HepG2 (cell line): ENCODE data around the gene FAM118A. TPM values are rescaled to one million over a fixed set of nuclear protein-coding genes. Genes with fewer than 3 reads are reported as not detected.
"Not testable (repeated sequence)": the region's sequence is repeated elsewhere in the genome, so short reads cannot be mapped to it uniquely, and the experiment has no call there.

ENCODE experiments used
- ATAC-seq: fragments of 200-7000 bp; cut with Tn5 transposase; 3 replicates; pipeline ENCODE4 v1.9.1; 2020; ENCODE audit warnings: mild to moderate bottlenecking, moderate library complexity
- BruUV-seq: library from RNA; stranded (reverse); fragments of 400-500 nt; replicated peaks from 2 replicates; lab custom pipeline; 2021; lab: Mats Ljungman, UMichigan
- CTCF ChIA-PET: fragments of 300-600 bp; formaldehyde crosslinking; extraction: SDS; loops from one replicate; lab custom pipeline; 2021; ENCODE audit warnings: low total read pairs, inconsistent platforms, low intra/inter-chr PET ratio; lab: Yijun Ruan, JAX
- POLR2A ChIA-PET: fragments of 350-600 bp; sonication (Branson Sonifier 250); formaldehyde crosslinking; loops from one replicate; lab custom pipeline; 2020; ENCODE audit warnings: antibody characterized with exemption, inconsistent platforms; lab: Yijun Ruan, JAX
- DNase-seq: peaks from one replicate; pipeline ENCODE4 v3.0.0-alpha.2; 2015; ENCODE audit warnings: low spot score
- FAIRE-seq: peaks from 3 replicates; lab custom pipeline; 2011; peaks lifted over from hg19 to GRCh38; lab: Jason Lieb, UNC
- H2AFZ ChIP-seq: one replicate; pipeline ENCODE4 v1.6.1; 2011; ENCODE audit warnings: low read length, inconsistent platforms
- H3K27ac ChIP-seq: fragments of 300-600 bp; 3 replicates; pipeline ENCODE4 v1.8.0; 2011; ENCODE audit warnings: mixed run types, mild to moderate bottlenecking, mixed read lengths, low read length, inconsistent platforms; ENCODE audit not compliant: insufficient read depth; ENCODE audit errors: extremely low read length
- H3K27me3 ChIP-seq, 2 experiments: fragments of 200-600 bp in 1 of 2; 2 replicates in 1 of 2; 3 replicates in 1 of 2; pipeline versions ENCODE4 v1.6.0 to v1.8.0; 2011; ENCODE audit warnings: low read length in 2 of 2, mild to moderate bottlenecking in 2 of 2, moderate library complexity in 2 of 2, inconsistent platforms in 1 of 2; ENCODE audit not compliant: insufficient read depth in 2 of 2, control insufficient read depth in 1 of 2
- H3K36me3 ChIP-seq, 2 experiments: fragments of 200-600 bp in 1 of 2; replicated peaks in 1 of 2; 2 replicates in 1 of 2; 3 replicates in 1 of 2; pipeline versions ENCODE4 v1.5.1 to v1.8.0; 2011; ENCODE audit warnings: low read length in 2 of 2, inconsistent platforms in 1 of 2; ENCODE audit not compliant: insufficient read depth in 2 of 2, control insufficient read depth in 1 of 2
- H3K4me1 ChIP-seq: 2 replicates; pipeline ENCODE4 v1.5.1; 2012; ENCODE audit warnings: low read length, inconsistent platforms; ENCODE audit not compliant: insufficient read depth
- H3K4me2 ChIP-seq: 2 replicates; pipeline ENCODE4 v1.6.0; 2011; ENCODE audit warnings: low read depth, low read length, inconsistent platforms
- H3K4me3 ChIP-seq, 3 experiments: fragments of 200-600 bp in 1 of 3; sonication (generic), shearing (Covaris generic) in 1 of 3; replicated peaks in 1 of 3; 2 replicates each; pipeline ENCODE4 v1.5.1; 2011 to 2016; ENCODE audit warnings: low read length in 3 of 3, inconsistent platforms in 2 of 3, low read depth in 2 of 3, mild to moderate bottlenecking in 2 of 3, control low read depth in 1 of 3, mixed read lengths in 1 of 3; ENCODE audit not compliant: insufficient read depth in 1 of 3
- H3K79me2 ChIP-seq: one replicate; pipeline ENCODE4 v1.6.1; 2011; ENCODE audit warnings: low read length, inconsistent platforms; ENCODE audit not compliant: insufficient read depth
- H3K9ac ChIP-seq: 2 replicates; pipeline ENCODE4 v1.6.0; 2011; ENCODE audit warnings: mild to moderate bottlenecking, low read depth, low read length, inconsistent platforms; ENCODE audit not compliant: insufficient read depth
- H3K9me3 ChIP-seq: 2 replicates; pipeline ENCODE4 v1.5.1; 2012; ENCODE audit warnings: mild to moderate bottlenecking, low read length
- H4K20me1 ChIP-seq: 2 replicates; pipeline ENCODE4 v1.6.0; 2011; ENCODE audit warnings: inconsistent platforms, mild to moderate bottlenecking, low read length, moderate library complexity; ENCODE audit not compliant: insufficient read depth
- ARID2 ChIP-seq: sonication (generic); formaldehyde crosslinking; IDR thresholded peaks from 2 replicates; pipeline ENCODE4 v1.8.1; 2022; ENCODE audit warnings: mild to moderate bottlenecking, missing genetic modification reagents, borderline replicate concordance
- ATRX ChIP-seq: sonication (generic); formaldehyde crosslinking; IDR thresholded peaks from 2 replicates; pipeline ENCODE4 v1.4.0; 2020; ENCODE audit warnings: missing genetic modification reagents, borderline replicate concordance
- MAFF ChIP-seq: IDR thresholded peaks from 2 replicates; pipeline ENCODE4 v1.6.1; 2011; ENCODE audit warnings: low read depth, low read length, improper control_type of control experiment
- MAFK ChIP-seq, 2 experiments: IDR thresholded peaks in 1 of 2; conservative IDR thresholded peaks in 1 of 2; 2 replicates each; pipeline ENCODE4 v1.6.1; 2011; ENCODE audit warnings: improper control_type of control experiment in 2 of 2, low read length in 2 of 2
- PAF1 ChIP-seq: IDR thresholded peaks from 2 replicates; pipeline ENCODE4 v1.6.1; 2016; ENCODE audit warnings: missing genetic modification reagents, missing compliant biosample characterization
- STAT5B ChIP-seq: sonication (generic); formaldehyde crosslinking; IDR thresholded peaks from 2 replicates; pipeline ENCODE4 v1.4.0; 2020; ENCODE audit warnings: missing genetic modification reagents
- ZNF264 ChIP-seq: sonication (generic); formaldehyde crosslinking; IDR thresholded peaks from 2 replicates; pipeline ENCODE4 v1.4.0; 2020; ENCODE audit warnings: missing genetic modification reagents
- ZNF333 ChIP-seq: sonication (generic); formaldehyde crosslinking; IDR thresholded peaks from 2 replicates; pipeline ENCODE4 v1.4.0; 2020; ENCODE audit warnings: mild to moderate bottlenecking, missing genetic modification reagents, borderline replicate concordance
- ZNF33B ChIP-seq: sonication (generic); formaldehyde crosslinking; IDR thresholded peaks from 2 replicates; pipeline ENCODE4 v1.5.1; 2020; ENCODE audit warnings: mild to moderate bottlenecking, missing genetic modification reagents
- WGBS: methylation state at CpG from one replicate; pipeline ENCODE4 v1.1.6; 2017; ENCODE audit warnings: low lambda C conversion rate; 5-methylcytosine and 5-hydroxymethylcytosine counted together
- in situ Hi-C: cut with HindIII; loops from 2 replicates; pipeline ENCODE4 v1.10.0; 2017; ENCODE audit warnings: low pct_unique_long_range_greater_than_20kb; ENCODE audit not compliant: extremely low pct_ligation_motif_present
- intact Hi-C: fragments of 100-400 bp; cut with micrococcal nuclease; formaldehyde crosslinking; loops from one replicate; pipeline ENCODE4 v1.10.0; 2022; ENCODE audit not compliant: unreplicated experiment
- polyA plus RNA-seq, 8 experiments: library from polyadenylated mRNA; depleted of rRNA in 3 of 8; stranded (reverse) in 7 of 8; unstranded in 1 of 8; fragments of >200 nt; fragmentation: Illumina TruSeq in 4 of 8; extraction: Trizol in 4 of 8; gene quantifications; 2 replicates each; pipeline versions ENCODE4 v1.2.1 to v1.2.3, GENCODE V29; 2011 to 2016; ENCODE audit warnings: low read depth in 4 of 8, missing spikeins in 1 of 8, mixed read lengths in 1 of 8; ENCODE audit not compliant: insufficient read depth in 1 of 8
- total RNA-seq, 5 experiments: library from RNA; depleted of rRNA; stranded (reverse); fragments of >200 nt; fragmentation: Illumina TruSeq; extraction: Trizol; gene quantifications; 2 replicates each; pipeline ENCODE4 v1.2.3, GENCODE V29; 2016; ENCODE audit warnings: low read depth in 1 of 5

FAM118A gene
- total and polyA plus RNA-seq, 2 of the 13 experiments (the other 11 are each of a cell fraction or from before 2014, with no cell fraction given) = 36.7 to 48.2 TPM

DNA sequence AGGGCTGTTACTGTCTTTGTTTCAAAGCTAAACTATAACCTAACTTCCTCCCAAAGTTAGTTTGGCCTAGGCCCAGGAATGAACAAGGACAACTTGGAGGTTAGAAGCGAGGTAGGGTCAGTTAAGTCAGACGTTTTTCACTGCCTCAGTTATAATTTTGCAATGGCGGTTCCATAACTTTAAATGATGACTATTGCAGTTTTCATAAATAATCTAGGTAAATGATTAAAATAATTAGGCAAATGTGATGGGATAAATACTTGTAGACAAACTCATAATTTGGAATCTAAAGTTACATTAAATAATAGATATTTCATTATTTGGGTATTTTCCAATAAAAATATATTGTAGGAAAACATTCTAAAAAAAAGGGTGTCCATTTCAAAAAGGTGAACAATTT, 63.9 kb downstream of the FAM118A start:
- FAIRE-seq, CTCF ChIA-PET, ATAC-seq, H3K27me3 ChIP-seq, in situ Hi-C loops, H3K4me3 ChIP-seq, H3K9ac ChIP-seq, H3K27ac ChIP-seq, H2AFZ ChIP-seq, intact Hi-C loops, DNase-seq, H3K36me3 ChIP-seq, BruUV-seq, H3K4me2 ChIP-seq, H3K4me1 ChIP-seq, H3K79me2 ChIP-seq, POLR2A ChIA-PET, H4K20me1 ChIP-seq, H3K9me3 ChIP-seq: not testable (repeated sequence)
- WGBS = 32% methylated on average over 3 of the region's 3 CpGs
- TF ChIP-seq MAFF = peak; percentile 52; the same call in 1 of the 2 replicates
- TF ChIP-seq MAFK (conservative IDR thresholded peaks at IDR 0.05 in 1 of 2, IDR thresholded peaks at IDR 0.05 in 1 of 2; ENCODE audit: low read length in 2 of 2) = peak; percentile 23 to 77; a peak in 2 of 4 replicates

DNA sequence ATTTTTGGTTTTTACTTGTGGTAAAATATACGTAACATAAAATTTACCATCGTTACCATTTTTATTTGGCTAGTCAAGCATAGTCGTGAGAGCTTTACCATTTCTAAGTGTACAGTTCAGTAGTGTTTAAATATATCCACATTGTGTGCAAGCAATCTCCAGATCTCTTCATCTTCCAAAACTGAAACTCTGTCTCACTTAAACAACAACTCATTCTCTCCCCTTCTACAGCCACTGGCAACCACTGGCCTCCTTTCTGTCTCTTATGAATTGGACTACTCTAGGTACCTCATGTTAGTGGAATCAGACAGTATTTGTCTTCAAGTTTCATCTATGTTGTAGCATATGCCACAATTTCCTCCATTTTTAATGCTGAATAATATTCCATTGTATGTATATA, 66.3 kb downstream of the FAM118A start:
- WGBS = 59% methylated on average over 3 of the region's 3 CpGs
- no peaks in the 10 kb centered on the region for H3K27me3 ChIP-seq
- H3K36me3 ChIP-seq = no peaks in the 10 kb centered on the region
- H2AFZ ChIP-seq = no peak overlapping the region
- BruUV-seq = no TSS peak
- TF ChIP-seq ZNF264 (CRISPR knock-in tag) (no peak), ZNF333 (no peak), STAT5B (CRISPR knock-in tag) (no peak), ARID2 (no peak), ATRX (CRISPR knock-in tag) (no peak), PAF1 (no peak), ZNF33B (CRISPR knock-in tag) (no peak)
- no peaks in the 10 kb centered on the region for H3K4me1 ChIP-seq
- in situ Hi-C loops = loop anchor here (5.0 kb wide), 1 partner anchor 51 kb away; no protein-coding TSS in a partner anchor
- ChIA-PET CTCF (no interaction called here), POLR2A (no interaction called here)
- H3K79me2 ChIP-seq = no peaks in the 10 kb centered on the region
- no peak overlapping the region for H3K27ac ChIP-seq
- H3K9me3 ChIP-seq = no peaks in the 10 kb centered on the region
- H4K20me1 ChIP-seq = no peaks in the 10 kb centered on the region
- H3K9ac ChIP-seq = no peak overlapping the region
- no peak for DNase-seq
- no peak overlapping the region for H3K4me2 ChIP-seq
- no peak for FAIRE-seq
- no peak for ATAC-seq
- intact Hi-C loops = no loop called here
- no peak overlapping the region for H3K4me3 ChIP-seq
